HEK293 (cell line): Measurements from ENCODE around the gene SMURF1.

Experiments
- AEBP2 ChIP-seq: fragments of 450-650 bp; formaldehyde crosslinking; IDR thresholded peaks from 2 replicates; pipeline ENCODE4 v1.5.1; 2016; ENCODE audit warnings: missing biosample characterization, missing genetic modification characterization, borderline replicate concordance
- BCL11B ChIP-seq: fragments of 450-650 bp; formaldehyde crosslinking; IDR thresholded peaks from 2 replicates; pipeline ENCODE4 v1.5.1; 2016; ENCODE audit warnings: low read depth, missing biosample characterization, missing genetic modification characterization
- GLIS2 ChIP-seq: fragments of 450-650 bp; formaldehyde crosslinking; IDR thresholded peaks from 2 replicates; pipeline ENCODE4 v1.5.1; 2016; ENCODE audit warnings: missing biosample characterization, missing genetic modification characterization
- HIC1 ChIP-seq: fragments of 450-650 bp; formaldehyde crosslinking; IDR thresholded peaks from 2 replicates; pipeline ENCODE4 v1.5.1; 2016; ENCODE audit warnings: missing biosample characterization, missing genetic modification characterization
- IKZF3 ChIP-seq: fragments of 450-650 bp; IDR thresholded peaks from 2 replicates; pipeline ENCODE4 v1.5.0; 2018; ENCODE audit warnings: missing biosample characterization, mild to moderate bottlenecking, missing genetic modification characterization, moderate library complexity
- KLF7 ChIP-seq: fragments of 450-650 bp; formaldehyde crosslinking; IDR thresholded peaks from 2 replicates; pipeline ENCODE4 v1.5.1; 2016; ENCODE audit warnings: missing biosample characterization, missing genetic modification characterization, borderline replicate concordance
- ZBTB10 ChIP-seq: fragments of 450-650 bp; formaldehyde crosslinking; IDR thresholded peaks from 2 replicates; pipeline ENCODE4 v1.5.1; 2016; ENCODE audit warnings: missing biosample characterization, missing genetic modification characterization
- ZBTB20 ChIP-seq: fragments of 450-650 bp; formaldehyde crosslinking; IDR thresholded peaks from 2 replicates; pipeline ENCODE4 v1.5.1; 2016; ENCODE audit warnings: missing biosample characterization, missing genetic modification characterization
- ZBTB26 ChIP-seq: fragments of 450-650 bp; formaldehyde crosslinking; optimal IDR thresholded peaks from 2 replicates; pipeline ENCODE3; 2016; ENCODE audit warnings: missing biosample characterization, mild to moderate bottlenecking, missing genetic modification characterization
- ZNF155 ChIP-seq: fragments of 450-650 bp; formaldehyde crosslinking; IDR thresholded peaks from 2 replicates; pipeline ENCODE4 v1.5.1; 2016; ENCODE audit warnings: missing biosample characterization, missing genetic modification characterization
- ZNF157 ChIP-seq: fragments of 450-650 bp; formaldehyde crosslinking; IDR thresholded peaks from 2 replicates; pipeline ENCODE4 v1.5.1; 2016; ENCODE audit warnings: missing biosample characterization, missing genetic modification characterization
- ZNF18 ChIP-seq: fragments of 450-650 bp; formaldehyde crosslinking; IDR thresholded peaks from 2 replicates; pipeline ENCODE4 v1.5.1; 2016; ENCODE audit warnings: missing biosample characterization, missing genetic modification characterization
- ZNF214 ChIP-seq: fragments of 450-650 bp; formaldehyde crosslinking; IDR thresholded peaks from 2 replicates; pipeline ENCODE4 v1.5.1; 2017; ENCODE audit warnings: missing biosample characterization, mild to moderate bottlenecking, missing genetic modification characterization, borderline replicate concordance
- ZNF221 ChIP-seq: fragments of 450-650 bp; formaldehyde crosslinking; IDR thresholded peaks from 2 replicates; pipeline ENCODE4 v1.5.1; 2017; ENCODE audit warnings: missing biosample characterization, missing genetic modification characterization, borderline replicate concordance
- ZNF23 ChIP-seq: fragments of 450-650 bp; formaldehyde crosslinking; IDR thresholded peaks from 2 replicates; pipeline ENCODE4 v1.5.1; 2016; ENCODE audit warnings: missing biosample characterization, missing genetic modification characterization, borderline replicate concordance
- ZNF24 ChIP-seq: fragments of 450-650 bp; formaldehyde crosslinking; IDR thresholded peaks from 2 replicates; pipeline ENCODE4 v1.5.1; 2016; ENCODE audit warnings: missing biosample characterization, missing genetic modification characterization
- ZNF266 ChIP-seq: fragments of 450-650 bp; formaldehyde crosslinking; IDR thresholded peaks from 2 replicates; pipeline ENCODE4 v1.5.1; 2016; ENCODE audit warnings: missing biosample characterization, missing genetic modification characterization, low read depth
- ZNF311 ChIP-seq: fragments of 450-650 bp; formaldehyde crosslinking; IDR thresholded peaks from 2 replicates; pipeline ENCODE4 v1.5.1; 2017; ENCODE audit warnings: missing biosample characterization, missing genetic modification characterization, borderline replicate concordance
- ZNF341 ChIP-seq: fragments of 450-650 bp; formaldehyde crosslinking; IDR thresholded peaks from 2 replicates; pipeline ENCODE4; 2016; ENCODE audit warnings: low read depth, missing biosample characterization, missing genetic modification characterization
- ZNF394 ChIP-seq: fragments of 450-650 bp; formaldehyde crosslinking; IDR thresholded peaks from 2 replicates; pipeline ENCODE4 v1.5.1; 2016; ENCODE audit warnings: missing biosample characterization, missing genetic modification characterization, mild to moderate bottlenecking, moderate library complexity, borderline replicate concordance
- ZNF398 ChIP-seq: fragments of 450-650 bp; formaldehyde crosslinking; IDR thresholded peaks from 2 replicates; pipeline ENCODE4 v1.5.1; 2017; ENCODE audit warnings: missing biosample characterization, missing genetic modification characterization
- ZNF48 ChIP-seq: fragments of 450-650 bp; formaldehyde crosslinking; IDR thresholded peaks from 2 replicates; pipeline ENCODE4 v1.5.1; 2016; ENCODE audit warnings: missing biosample characterization, missing genetic modification characterization
- ZNF561 ChIP-seq: fragments of 450-650 bp; IDR thresholded peaks from 2 replicates; pipeline ENCODE4 v1.5.1; 2018; ENCODE audit warnings: missing biosample characterization, missing genetic modification characterization, borderline replicate concordance
- ZNF580 ChIP-seq: fragments of 450-650 bp; formaldehyde crosslinking; IDR thresholded peaks from 2 replicates; pipeline ENCODE4 v1.5.1; 2016; ENCODE audit warnings: missing biosample characterization, missing genetic modification characterization
- ZNF624 ChIP-seq: fragments of 450-650 bp; formaldehyde crosslinking; IDR thresholded peaks from 2 replicates; pipeline ENCODE4 v1.5.1; 2017; ENCODE audit warnings: missing biosample characterization, missing genetic modification characterization
- ZNF639 ChIP-seq: fragments of 450-650 bp; formaldehyde crosslinking; IDR thresholded peaks from 2 replicates; pipeline ENCODE4 v1.5.1; 2016; ENCODE audit warnings: missing biosample characterization, missing genetic modification characterization

The SMURF1 gene

GRCh38 chr7:99125505-99125865 is 18.4 kb downstream of the SMURF1 start (continued):
- TF ChIP-seq ZNF221 (no peak), ZBTB10 (tag by site-specific recombination) (no peak), ZNF311 (tag by site-specific recombination) (no peak), ZNF624 (tag by site-specific recombination) (no peak), ZNF18 (tag by site-specific recombination) (no peak), ZNF580 (tag by site-specific recombination) (0 out of 2 replicates have a peak, but pooled peaks have one; percentile 41), ZNF266 (no peak), ZNF155 (tag by site-specific recombination) (no peak), IKZF3 (tag by site-specific recombination) (peak; percentile 56; the same call in 1 of the 2 replicates), ZNF214 (tag by site-specific recombination) (no peak), AEBP2 (no peak), ZNF48 (tag by site-specific recombination) (no peak), ZNF394 (tag by site-specific recombination) (no peak), HIC1 (0 out of 2 replicates have a peak, but pooled peaks have one; percentile 22), ZNF24 (no peak), ZNF341 (tag by site-specific recombination) (no peak), ZNF398 (tag by site-specific recombination) (no peak), ZNF561 (tag by site-specific recombination) (peak; percentile 88), ZBTB20 (tag by site-specific recombination) (no peak), ZBTB26 (no peak), KLF7 (tag by site-specific recombination) (no peak), GLIS2 (tag by site-specific recombination) (no peak), ZNF23 (tag by site-specific recombination) (no peak), ZNF157 (tag by site-specific recombination) (no peak), ZNF639 (tag by site-specific recombination) (no peak), BCL11B (tag by site-specific recombination) (no peak)
